Osteoblast (primary cell): ENCODE results near the gene ICE1. TPM values are rescaled to one million over a fixed set of nuclear protein-coding genes. Genes with fewer than 3 reads are reported as not detected.
"Not testable (repeated sequence)": the region's sequence is repeated elsewhere in the genome, so short reads cannot be mapped to it uniquely, and the experiment has no call there.

Source experiments
- DNase-seq: peaks from one replicate; pipeline ENCODE4 v3.0.0; 2011; ENCODE audit warnings: low spot score, mixed read lengths; ENCODE audit not compliant: insufficient read length; ENCODE audit errors: missing footprints
- H2AFZ ChIP-seq: 2 replicates; pipeline ENCODE4 v1.6.0; 2011; ENCODE audit warnings: mild to moderate bottlenecking, low read length
- H3K27ac ChIP-seq: 2 replicates; pipeline ENCODE4 v1.5.1; 2011; ENCODE audit warnings: mild to moderate bottlenecking, low read depth, low read length, moderate library complexity
- H3K27me3 ChIP-seq: 2 replicates; pipeline ENCODE4 v1.6.0; 2012; ENCODE audit warnings: mild to moderate bottlenecking, control low read depth, inconsistent platforms, low read length, moderate library complexity; ENCODE audit not compliant: insufficient read depth
- H3K36me3 ChIP-seq: 2 replicates; pipeline ENCODE4 v1.5.1; 2011; ENCODE audit warnings: mild to moderate bottlenecking, low read length, control low read depth, moderate library complexity; ENCODE audit not compliant: insufficient read depth
- H3K4me1 ChIP-seq: 2 replicates; pipeline ENCODE4 v1.5.1; 2011; ENCODE audit warnings: mild to moderate bottlenecking, low read length, control low read depth, moderate library complexity; ENCODE audit not compliant: insufficient read depth
- H3K4me2 ChIP-seq: 2 replicates; pipeline ENCODE4 v1.6.0; 2011; ENCODE audit warnings: mild to moderate bottlenecking, low read length; ENCODE audit not compliant: insufficient read depth
- H3K4me3 ChIP-seq: fragments of 200-600 bp; sonication (generic); 3 replicates; pipeline ENCODE4 v1.5.1; 2012; ENCODE audit warnings: mild to moderate bottlenecking, low read length, inconsistent platforms; ENCODE audit not compliant: insufficient read depth
- H3K79me2 ChIP-seq: 2 replicates; pipeline ENCODE4 v1.6.0; 2012; ENCODE audit warnings: mild to moderate bottlenecking, low read length, control low read depth, inconsistent platforms; ENCODE audit not compliant: insufficient read depth
- H3K9me3 ChIP-seq: 2 replicates; pipeline ENCODE4 v1.5.1; 2011; ENCODE audit warnings: low read depth, low read length, control low read depth
- H4K20me1 ChIP-seq: 2 replicates; pipeline ENCODE4 v1.6.0; 2012; ENCODE audit warnings: mild to moderate bottlenecking, low read length, control low read depth; ENCODE audit not compliant: insufficient read depth
- CTCF ChIP-seq: IDR thresholded peaks from 2 replicates; pipeline ENCODE4 v1.5.1; 2011; ENCODE audit warnings: mild to moderate bottlenecking, low read depth, low read length, moderate library complexity; ENCODE audit errors: extremely low read depth
- total RNA-seq: library from RNA; depleted of rRNA; stranded (reverse); fragments of >200 nt; gene quantifications from 2 replicates; pipeline ENCODE4 v1.2.3, GENCODE V29; 2012

The ICE1 gene
- total RNA-seq, 1 donor, result 34.0 TPM

DNA sequence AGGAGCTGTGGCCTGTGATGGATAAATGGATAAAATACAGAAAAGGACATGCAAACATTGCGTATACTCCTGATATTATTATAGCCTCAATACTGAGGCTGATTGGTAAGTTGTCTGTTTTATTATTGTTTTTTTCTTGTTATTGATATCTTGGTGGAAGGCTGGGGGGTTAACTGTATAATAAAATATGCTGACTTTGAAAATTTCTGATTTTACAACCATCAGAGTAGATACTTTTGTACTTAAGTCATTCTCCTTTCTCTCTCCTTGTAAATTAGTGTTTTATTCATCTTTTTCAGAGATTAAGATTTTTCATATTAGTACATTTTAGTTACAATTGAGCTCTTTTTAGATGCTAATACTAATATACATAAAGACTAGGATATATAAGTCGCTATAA, 53.5 kb downstream of the ICE1 start:
- no peak overlapping the region for H2AFZ ChIP-seq
- no peak for TF ChIP-seq CTCF
- no peak overlapping the region for H3K4me2 ChIP-seq
- no peak overlapping the region for H3K27ac ChIP-seq
- H3K27me3 ChIP-seq, result no peaks in the 10 kb centered on the region
- peaks cover 5% of the 10 kb centered on the region for H3K4me1 ChIP-seq
- no peaks in the 10 kb centered on the region for H3K9me3 ChIP-seq
- no peak overlapping the region for H3K4me3 ChIP-seq
- peaks cover 11% of the 10 kb centered on the region for H3K36me3 ChIP-seq
- H3K79me2 ChIP-seq, result no peaks in the 10 kb centered on the region
- DNase-seq, result no peak
- no peaks in the 10 kb centered on the region for H4K20me1 ChIP-seq

DNA sequence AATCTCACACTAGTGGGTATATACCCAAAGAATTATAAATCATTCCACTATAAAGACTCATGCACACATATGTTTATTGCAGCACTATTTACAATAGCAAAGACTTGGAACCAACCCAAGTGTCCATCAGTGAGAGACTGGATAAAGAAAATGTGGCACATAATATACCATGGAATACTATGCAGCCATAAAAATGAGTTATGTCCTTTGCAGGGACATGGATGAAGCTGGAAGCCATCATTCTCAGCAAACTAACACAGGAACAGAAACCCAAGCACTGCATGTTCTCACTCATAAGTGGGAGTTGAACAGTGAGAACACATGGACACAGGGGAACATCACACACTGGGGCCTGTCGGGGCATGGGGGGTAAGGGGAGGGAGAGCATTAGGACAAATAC, 57.1 kb downstream of the ICE1 start:
- not testable (repeated sequence) for H3K9me3 ChIP-seq, H2AFZ ChIP-seq, H3K79me2 ChIP-seq, H3K27ac ChIP-seq, H3K4me3 ChIP-seq, DNase-seq, H4K20me1 ChIP-seq, H3K4me1 ChIP-seq, H3K4me2 ChIP-seq, H3K27me3 ChIP-seq, H3K36me3 ChIP-seq

DNA sequence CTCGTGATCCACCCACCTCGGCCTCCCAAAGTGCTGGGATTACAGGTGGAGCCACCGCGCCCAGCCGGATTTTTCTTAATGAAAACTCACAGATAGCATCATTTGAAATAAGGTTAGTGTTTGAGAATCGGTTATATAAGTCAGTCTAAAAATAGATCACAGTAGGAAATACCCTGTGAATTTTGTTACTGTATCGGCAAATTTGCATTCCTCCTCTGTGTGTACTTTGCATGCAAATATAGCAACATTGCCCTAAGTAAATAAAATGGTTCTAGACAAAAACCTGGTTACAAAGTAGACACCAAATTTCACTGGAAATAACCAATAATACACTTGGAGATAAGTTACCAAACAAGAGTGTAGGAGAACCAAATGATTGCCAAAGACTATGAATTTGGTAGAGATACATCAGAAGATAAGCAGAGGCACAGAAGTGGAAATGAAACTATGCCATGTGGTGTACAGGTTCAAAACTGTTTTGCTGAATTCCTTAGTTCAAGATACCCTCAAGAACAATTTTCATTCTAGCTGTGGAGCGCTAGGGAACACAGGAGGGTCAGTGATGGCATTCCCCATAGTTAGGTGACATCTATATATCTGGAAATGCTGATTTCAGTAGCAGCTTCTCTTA, 58.1 kb downstream of the ICE1 start:
- no peaks in the 10 kb centered on the region for H3K4me1 ChIP-seq
- no peaks in the 10 kb centered on the region for H3K36me3 ChIP-seq
- no peak for DNase-seq
- no peak overlapping the region for H2AFZ ChIP-seq
- no peaks in the 10 kb centered on the region for H3K9me3 ChIP-seq
- no peak overlapping the region for H3K27ac ChIP-seq
- TF ChIP-seq CTCF, result no peak
- no peak overlapping the region for H3K4me3 ChIP-seq
- H3K79me2 ChIP-seq, result no peaks in the 10 kb centered on the region
- H3K4me2 ChIP-seq, result no peak overlapping the region
- no peaks in the 10 kb centered on the region for H3K27me3 ChIP-seq
- no peaks in the 10 kb centered on the region for H4K20me1 ChIP-seq

DNA sequence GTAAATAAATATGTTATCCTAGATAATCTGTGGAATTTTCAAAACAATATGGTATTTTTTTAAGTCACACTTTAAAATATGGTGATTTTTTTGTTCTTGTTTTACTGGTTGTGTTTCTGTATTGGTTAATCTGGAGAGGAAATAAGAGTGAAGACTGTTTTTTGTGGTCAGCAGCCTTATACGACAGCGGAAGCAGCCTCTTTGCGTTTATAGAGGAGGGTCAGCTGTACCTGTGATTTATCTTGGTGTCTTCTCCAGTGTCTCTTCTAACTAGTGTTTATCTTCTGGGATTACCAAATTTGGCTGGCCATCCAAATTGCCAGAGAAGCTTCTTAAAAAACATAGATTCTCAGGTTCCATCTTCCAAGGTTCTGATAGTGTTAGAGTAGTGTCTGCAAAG, 58.7 kb downstream of the ICE1 start:
- TF ChIP-seq CTCF, result no peak

More for the DNA sequence above, 58.7 kb downstream of the ICE1 start:
- no peak for DNase-seq
- H3K27ac ChIP-seq, result no peak overlapping the region
- H3K27me3 ChIP-seq, result no peaks in the 10 kb centered on the region
- H3K4me1 ChIP-seq, result no peaks in the 10 kb centered on the region
- no peaks in the 10 kb centered on the region for H3K9me3 ChIP-seq
- H3K4me3 ChIP-seq, result no peak overlapping the region
- no peaks in the 10 kb centered on the region for H3K36me3 ChIP-seq
- no peaks in the 10 kb centered on the region for H4K20me1 ChIP-seq
- no peak overlapping the region for H3K4me2 ChIP-seq
- no peak overlapping the region for H2AFZ ChIP-seq
- H3K79me2 ChIP-seq, result no peaks in the 10 kb centered on the region
